ENCODE data around the gene DBX1. TPM values are rescaled to one million over a fixed set of nuclear protein-coding genes. Genes with fewer than 3 reads are reported as not detected.

Gene DBX1
- total and polyA plus RNA-seq, 2 of the 13 experiments (the other 11 are each of a cell fraction or from before 2014, with no cell fraction given), result not detected

DNA sequence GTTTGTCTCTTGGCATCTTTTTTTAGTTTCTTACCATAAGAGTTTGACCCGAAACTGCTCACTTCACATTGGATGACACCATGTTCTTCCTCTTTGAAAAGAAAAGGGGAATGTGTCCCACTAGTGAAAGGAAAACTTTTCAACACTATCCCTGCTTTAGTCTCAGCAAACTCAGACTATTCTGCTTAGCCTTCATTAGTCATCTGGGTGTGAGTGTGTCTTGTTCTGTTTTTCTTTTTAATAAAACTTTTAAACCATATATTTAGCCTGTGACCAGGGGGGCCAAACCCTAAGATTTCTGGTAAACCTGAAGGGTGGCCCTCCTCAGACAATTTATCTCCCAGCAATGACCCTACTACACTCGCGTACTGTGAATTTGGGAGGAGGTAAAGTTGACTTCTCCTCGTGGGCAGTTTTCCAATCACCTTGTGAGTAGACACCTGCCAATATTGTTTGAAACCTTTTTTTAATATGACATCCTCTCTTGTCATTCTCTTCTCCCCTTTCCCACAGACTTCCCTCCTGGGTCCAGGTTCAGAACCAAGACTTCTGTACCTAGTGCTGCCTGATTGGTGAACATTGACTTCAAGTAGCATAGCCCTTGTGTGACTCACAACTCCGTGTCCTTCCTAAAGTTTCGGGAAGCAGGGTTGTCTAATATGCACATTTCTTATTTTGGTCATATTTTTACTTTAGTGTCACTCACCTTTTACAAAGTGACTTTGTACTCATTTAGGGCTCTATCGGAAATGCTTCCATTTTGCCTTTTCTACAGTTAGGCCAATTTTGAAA is 39.9 kb downstream of the DBX1 start:
- ChIA-PET POLR2A (no interaction called here), CTCF (ENCODE audit: low intra/inter-chr PET ratio, low total read pairs) (no interaction called here)
- FAIRE-seq (no peak), DNase-seq (ENCODE audit: low spot score) (no peak), ATAC-seq (no peak)
- in situ Hi-C loops (cut with HindIII; ENCODE audit: extremely low pct_ligation_motif_present, low pct_unique_long_range_greater_than_20kb) (no loop called here), intact Hi-C loops (cut with micrococcal nuclease; ENCODE audit: unreplicated experiment) (loop anchor here (10.0 kb wide), 1 partner anchor 324 kb away; no protein-coding TSS in a partner anchor)
- no peak overlapping the region for H3K9ac ChIP-seq (ENCODE audit: insufficient read depth, low read depth, low read length)
- no peak overlapping the region for H2AFZ ChIP-seq (ENCODE audit: low read length)
- H3K4me1 ChIP-seq (ENCODE audit: insufficient read depth, low read length), result no peaks in the 10 kb centered on the region
- WGBS (ENCODE audit: low lambda C conversion rate), result 95% methylated on average over 7 of the region's 7 CpGs
- H3K4me3 ChIP-seq (replicated peaks in 1 of 3; ENCODE audit: insufficient read depth in 1 of 3, low read depth in 2 of 3, low read length in 3 of 3), result no peak overlapping the region
- H3K27ac ChIP-seq (ENCODE audit: extremely low read length, insufficient read depth, low read length), result no peak overlapping the region
- no peak overlapping the region for H3K4me2 ChIP-seq (ENCODE audit: low read depth, low read length)
- no TSS peak for BruUV-seq (replicated peaks)
- H3K27me3 ChIP-seq (ENCODE audit: control insufficient read depth in 1 of 2, insufficient read depth in 2 of 2, low read length in 2 of 2), result no peaks in the 10 kb centered on the region
- no peaks in the 10 kb centered on the region for H4K20me1 ChIP-seq (ENCODE audit: insufficient read depth, low read length)
- peaks cover 20 to 38% of the 10 kb centered on the region in 2 experiments; a peak in 4 of 5 replicates for H3K36me3 ChIP-seq (replicated peaks in 1 of 2; ENCODE audit: control insufficient read depth in 1 of 2, insufficient read depth in 2 of 2, low read length in 2 of 2)
- no peaks in the 10 kb centered on the region for H3K79me2 ChIP-seq (ENCODE audit: insufficient read depth, low read length)
- no peaks in the 10 kb centered on the region for H3K9me3 ChIP-seq (ENCODE audit: low read length)
- TF ChIP-seq ZNF660 (CRISPR knock-in tag; IDR thresholded peaks at IDR 0.05; ENCODE audit: borderline replicate concordance, low read depth), result no peak
- TF ChIP-seq KLF13 (CRISPR knock-in tag; IDR thresholded peaks at IDR 0.05), result no peak
- TF ChIP-seq ZNF569 (CRISPR knock-in tag; IDR thresholded peaks at IDR 0.05; ENCODE audit: borderline replicate concordance), result no peak
- TF ChIP-seq PLRG1 (conservative IDR thresholded peaks at IDR 0.05), result no peak
- no peak for TF ChIP-seq KDM3A (CRISPR knock-in tag; IDR thresholded peaks at IDR 0.05; ENCODE audit: low read depth)
- no peak for TF ChIP-seq FOXA1 (IDR thresholded peaks at IDR 0.05)
- TF ChIP-seq FOXA1 (CRISPR knock-in tag; IDR thresholded peaks at IDR 0.05), result no peak
- TF ChIP-seq, protein P1, sequence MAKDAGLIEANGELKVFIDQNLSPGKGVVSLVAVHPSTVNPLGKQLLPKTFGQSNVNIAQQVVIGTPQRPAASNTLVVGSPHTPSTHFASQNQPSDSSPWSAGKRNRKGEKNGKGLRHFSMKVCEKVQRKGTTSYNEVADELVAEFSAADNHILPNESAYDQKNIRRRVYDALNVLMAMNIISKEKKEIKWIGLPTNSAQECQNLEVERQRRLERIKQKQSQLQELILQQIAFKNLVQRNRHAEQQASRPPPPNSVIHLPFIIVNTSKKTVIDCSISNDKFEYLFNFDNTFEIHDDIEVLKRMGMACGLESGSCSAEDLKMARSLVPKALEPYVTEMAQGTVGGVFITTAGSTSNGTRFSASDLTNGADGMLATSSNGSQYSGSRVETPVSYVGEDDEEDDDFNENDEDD (CRISPR knock-in tag; IDR thresholded peaks at IDR 0.05; ENCODE audit: borderline replicate concordance), result no peak
- no peak for TF ChIP-seq ZBTB46 (CRISPR knock-in tag; IDR thresholded peaks at IDR 0.05; ENCODE audit: borderline replicate concordance)
- TF ChIP-seq HDAC1 (CRISPR knock-in tag; IDR thresholded peaks at IDR 0.05), result no peak
- no peak for TF ChIP-seq MEF2D (CRISPR knock-in tag; IDR thresholded peaks at IDR 0.05)
- no peak for TF ChIP-seq ZIK1 (CRISPR knock-in tag; IDR thresholded peaks at IDR 0.05; ENCODE audit: borderline replicate concordance, low read depth)
- TF ChIP-seq ZNF496 (CRISPR knock-in tag; IDR thresholded peaks at IDR 0.05; ENCODE audit: insufficient replicate concordance), result no peak
- TF ChIP-seq ZNF383 (CRISPR knock-in tag; IDR thresholded peaks at IDR 0.05; ENCODE audit: borderline replicate concordance), result no peak
- no peak for TF ChIP-seq ZNF350 (CRISPR knock-in tag; IDR thresholded peaks at IDR 0.05; ENCODE audit: borderline replicate concordance, low read depth)
- TF ChIP-seq, protein P2, sequence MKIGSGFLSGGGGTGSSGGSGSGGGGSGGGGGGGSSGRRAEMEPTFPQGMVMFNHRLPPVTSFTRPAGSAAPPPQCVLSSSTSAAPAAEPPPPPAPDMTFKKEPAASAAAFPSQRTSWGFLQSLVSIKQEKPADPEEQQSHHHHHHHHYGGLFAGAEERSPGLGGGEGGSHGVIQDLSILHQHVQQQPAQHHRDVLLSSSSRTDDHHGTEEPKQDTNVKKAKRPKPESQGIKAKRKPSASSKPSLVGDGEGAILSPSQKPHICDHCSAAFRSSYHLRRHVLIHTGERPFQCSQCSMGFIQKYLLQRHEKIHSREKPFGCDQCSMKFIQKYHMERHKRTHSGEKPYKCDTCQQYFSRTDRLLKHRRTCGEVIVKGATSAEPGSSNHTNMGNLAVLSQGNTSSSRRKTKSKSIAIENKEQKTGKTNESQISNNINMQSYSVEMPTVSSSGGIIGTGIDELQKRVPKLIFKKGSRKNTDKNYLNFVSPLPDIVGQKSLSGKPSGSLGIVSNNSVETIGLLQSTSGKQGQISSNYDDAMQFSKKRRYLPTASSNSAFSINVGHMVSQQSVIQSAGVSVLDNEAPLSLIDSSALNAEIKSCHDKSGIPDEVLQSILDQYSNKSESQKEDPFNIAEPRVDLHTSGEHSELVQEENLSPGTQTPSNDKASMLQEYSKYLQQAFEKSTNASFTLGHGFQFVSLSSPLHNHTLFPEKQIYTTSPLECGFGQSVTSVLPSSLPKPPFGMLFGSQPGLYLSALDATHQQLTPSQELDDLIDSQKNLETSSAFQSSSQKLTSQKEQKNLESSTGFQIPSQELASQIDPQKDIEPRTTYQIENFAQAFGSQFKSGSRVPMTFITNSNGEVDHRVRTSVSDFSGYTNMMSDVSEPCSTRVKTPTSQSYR (CRISPR knock-in tag; IDR thresholded peaks at IDR 0.05; ENCODE audit: borderline replicate concordance), result no peak
- TF ChIP-seq ARNT (IDR thresholded peaks at IDR 0.05), result no peak
- TF ChIP-seq, protein P3, sequence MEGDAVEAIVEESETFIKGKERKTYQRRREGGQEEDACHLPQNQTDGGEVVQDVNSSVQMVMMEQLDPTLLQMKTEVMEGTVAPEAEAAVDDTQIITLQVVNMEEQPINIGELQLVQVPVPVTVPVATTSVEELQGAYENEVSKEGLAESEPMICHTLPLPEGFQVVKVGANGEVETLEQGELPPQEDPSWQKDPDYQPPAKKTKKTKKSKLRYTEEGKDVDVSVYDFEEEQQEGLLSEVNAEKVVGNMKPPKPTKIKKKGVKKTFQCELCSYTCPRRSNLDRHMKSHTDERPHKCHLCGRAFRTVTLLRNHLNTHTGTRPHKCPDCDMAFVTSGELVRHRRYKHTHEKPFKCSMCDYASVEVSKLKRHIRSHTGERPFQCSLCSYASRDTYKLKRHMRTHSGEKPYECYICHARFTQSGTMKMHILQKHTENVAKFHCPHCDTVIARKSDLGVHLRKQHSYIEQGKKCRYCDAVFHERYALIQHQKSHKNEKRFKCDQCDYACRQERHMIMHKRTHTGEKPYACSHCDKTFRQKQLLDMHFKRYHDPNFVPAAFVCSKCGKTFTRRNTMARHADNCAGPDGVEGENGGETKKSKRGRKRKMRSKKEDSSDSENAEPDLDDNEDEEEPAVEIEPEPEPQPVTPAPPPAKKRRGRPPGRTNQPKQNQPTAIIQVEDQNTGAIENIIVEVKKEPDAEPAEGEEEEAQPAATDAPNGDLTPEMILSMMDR (CRISPR knock-in tag; IDR thresholded peaks at IDR 0.05), result no peak

All from HepG2 (cell line).